ENCODE measurements around the gene TPRG1L.

TPRG1L gene

DNA sequence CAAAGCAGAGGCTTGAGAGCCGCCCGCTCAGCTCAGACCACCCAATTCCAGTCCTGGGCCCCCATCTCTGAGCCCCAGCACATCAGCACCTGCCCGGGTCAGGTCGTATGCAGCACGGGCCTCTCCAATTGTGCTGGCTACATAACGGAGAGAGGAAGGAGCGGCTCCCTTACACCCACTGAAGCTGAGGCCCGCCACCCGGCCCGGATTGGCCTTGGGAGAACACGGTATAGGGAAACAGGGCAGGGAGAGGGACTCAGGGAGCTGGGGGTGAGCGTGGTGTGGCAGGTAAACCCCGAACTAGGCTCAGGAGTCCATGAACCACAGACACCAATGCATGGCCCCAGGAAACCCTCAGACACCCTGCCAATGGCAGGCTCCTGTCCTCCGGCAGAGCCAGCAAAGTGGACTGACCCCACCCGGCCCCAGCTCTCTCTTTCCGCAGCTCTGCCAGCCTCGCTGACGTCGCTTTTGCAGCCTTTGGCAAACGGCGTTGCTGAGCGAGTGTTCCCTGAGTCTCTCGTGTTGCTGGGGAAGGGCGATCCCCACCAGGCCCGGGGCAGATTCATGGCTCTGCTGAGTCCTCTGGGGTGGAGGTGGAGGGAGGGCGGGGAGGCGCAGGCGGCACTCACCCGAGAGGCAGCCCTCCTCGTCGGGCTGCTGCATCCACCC is 30.0 kb upstream of the TPRG1L start:
- DNase-seq, result no peak

DNA sequence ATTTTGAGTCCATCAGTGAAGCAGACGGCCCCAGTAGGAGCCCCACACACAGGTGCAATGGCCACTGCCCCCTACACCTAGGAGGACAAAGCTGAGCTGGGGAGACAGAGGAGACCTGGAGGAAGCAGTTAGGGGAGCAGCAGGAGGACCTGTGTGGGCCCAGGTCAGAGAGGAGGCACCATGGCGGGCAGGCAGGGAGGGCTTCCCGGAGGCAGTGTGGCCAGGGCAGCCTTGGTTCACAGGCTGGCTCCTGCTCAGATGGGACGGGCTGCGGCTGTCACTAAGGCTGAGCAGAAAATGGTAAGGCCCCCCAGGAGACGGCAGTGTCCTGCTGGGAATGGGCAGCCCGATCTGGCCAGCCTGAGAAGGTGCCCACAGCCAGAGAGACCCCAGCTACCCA is 28.9 kb upstream of the TPRG1L start:
- DNase-seq, result no peak

DNA sequence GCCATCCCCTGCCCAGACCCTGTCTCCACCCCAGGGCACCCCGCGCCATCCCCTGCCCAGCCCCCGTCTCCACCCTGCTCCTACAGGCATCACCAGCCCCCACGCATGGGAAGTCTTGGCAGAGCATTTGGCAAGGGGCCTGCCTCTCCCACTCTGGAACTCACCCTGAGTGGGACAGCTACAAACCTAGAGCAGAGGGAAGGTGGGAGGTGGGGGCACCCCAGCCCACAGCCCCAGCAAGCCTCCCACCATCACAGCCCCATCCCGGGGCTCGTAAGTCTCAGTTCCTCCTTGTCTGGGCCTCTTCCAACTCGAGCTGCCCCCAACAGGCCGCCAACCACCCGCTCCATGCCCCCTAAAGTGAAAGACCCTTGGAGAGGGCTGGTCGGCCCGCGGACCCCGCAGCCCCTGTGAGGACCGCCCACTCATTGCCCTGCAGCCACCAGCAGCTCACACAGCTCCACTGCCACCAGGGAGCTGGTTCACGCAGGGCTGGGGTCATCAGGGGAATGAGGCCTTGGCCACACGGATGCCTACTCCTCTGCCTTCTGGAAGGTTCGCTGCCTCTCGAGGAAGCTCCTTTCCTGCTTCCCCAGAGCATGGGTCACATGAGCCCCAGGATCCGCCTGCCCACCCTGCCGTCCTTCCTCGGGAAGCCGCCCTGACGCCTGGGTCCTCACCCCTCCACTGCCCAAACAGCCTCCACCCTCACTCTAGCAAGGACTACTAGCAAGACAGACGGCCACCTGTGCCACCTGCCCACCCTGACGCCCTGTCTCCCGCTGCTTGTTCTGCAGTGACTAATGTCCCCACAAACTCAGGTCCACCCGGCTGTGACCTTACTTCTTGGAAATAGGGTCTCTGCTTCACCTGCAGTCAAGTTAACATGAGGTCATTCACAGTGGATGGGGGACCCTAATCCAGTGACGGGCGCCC is 27.9 kb upstream of the TPRG1L start:
- no peak for DNase-seq

DNA sequence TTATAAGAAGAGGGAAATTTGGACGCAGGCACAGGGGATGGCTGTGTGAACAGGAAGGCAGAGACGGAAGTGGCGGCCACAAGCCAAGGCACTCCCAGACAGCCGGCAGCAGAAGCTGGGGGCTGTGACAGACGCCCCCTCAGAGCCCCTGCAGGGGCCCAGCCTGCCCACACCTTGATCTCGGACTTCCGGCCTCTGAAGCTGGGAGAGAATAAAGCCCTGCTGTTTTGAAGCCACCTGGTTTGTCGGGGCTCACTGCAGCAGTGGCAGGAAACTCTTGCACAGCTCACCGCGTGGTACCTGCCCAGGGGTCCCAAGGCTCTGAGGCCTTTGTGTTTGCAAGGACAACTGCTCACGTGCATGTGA is 27.2 kb upstream of the TPRG1L start:
- DNase-seq, result no peak

DNA sequence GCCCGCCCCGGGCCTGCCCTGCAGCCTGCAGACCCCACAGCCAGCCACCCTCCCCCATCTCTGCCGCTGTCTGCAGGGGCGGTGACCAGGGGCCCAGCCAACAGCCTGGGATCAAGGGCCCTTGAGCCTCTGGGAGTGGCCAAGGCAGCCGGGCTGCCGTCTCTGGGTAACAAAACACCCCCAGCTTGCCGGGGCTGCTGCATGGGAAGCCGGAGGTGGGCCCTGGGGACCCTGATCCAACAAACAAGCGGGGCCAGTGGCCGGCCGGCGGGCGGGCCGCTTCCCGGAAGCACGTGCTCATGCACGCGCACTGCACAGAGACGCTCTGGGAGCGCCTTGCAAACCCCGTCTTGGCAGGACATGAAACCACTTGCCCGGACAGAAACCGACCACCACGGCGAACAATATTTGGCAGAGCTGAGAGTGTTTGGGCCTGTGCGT is 26.7 kb upstream of the TPRG1L start:
- no peak for DNase-seq

DNA sequence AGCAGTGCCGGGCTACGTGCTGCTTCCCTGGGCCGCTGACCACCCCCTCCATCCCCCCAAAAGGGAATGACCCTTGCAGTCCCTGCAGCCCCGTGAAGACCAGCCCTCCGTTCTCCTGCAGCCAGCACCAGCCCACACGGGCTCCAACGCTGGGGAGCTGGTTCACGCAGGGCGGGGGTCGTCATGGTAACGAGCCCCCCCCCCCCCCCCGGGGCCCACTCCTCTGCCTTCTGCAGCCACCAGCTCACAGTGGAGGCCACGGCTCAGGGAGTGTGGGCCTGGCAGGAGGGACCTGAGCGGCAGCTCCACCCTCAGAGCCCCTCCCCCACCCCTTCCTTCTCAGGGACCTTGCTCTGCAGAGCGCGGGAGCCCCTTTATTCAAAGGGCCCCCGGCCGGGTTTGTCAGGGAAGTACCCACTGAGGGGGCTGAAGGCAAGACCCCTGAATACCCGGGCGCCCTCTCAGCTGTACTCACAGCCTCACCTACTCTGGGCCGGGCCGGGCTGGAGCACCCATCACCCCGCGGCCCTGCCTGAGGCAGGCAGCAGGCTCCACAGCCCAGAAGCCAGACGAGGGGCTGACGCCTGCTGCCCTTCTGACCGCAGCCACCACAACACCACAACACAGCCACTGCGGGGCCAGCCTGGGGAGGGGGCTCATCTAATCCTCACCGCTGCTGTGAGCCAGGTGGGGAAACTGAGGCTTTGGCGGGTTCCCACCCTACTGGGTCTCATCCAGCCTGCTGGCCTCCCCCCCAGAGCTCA is 26.1 kb upstream of the TPRG1L start:
- no peak for DNase-seq

DNA sequence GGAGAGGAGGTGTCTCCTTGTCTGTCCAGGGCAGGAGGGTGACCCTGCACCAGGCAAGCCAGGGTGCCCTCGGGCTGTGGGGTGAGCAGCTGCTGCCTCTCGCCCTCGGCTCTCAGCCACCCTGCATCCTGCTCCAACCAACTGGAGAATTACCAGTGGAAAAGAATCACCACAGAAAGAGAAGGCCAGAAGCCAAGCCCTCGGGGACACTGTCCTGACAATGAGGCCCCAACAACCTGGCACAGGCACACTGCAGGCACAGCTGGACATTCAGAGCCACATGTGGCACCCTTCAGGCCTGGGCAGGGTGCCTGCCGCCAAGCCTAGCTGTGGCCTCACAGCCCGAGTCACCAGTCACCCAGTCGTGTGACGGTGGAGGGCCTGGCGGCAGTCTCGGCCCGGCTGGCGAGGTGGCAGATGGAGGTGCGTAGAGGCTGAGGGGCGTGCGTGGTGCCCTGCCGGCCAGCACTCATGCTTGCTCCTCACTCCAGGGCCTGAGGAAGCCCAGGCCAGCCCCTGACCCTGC is 25.5 kb upstream of the TPRG1L start:
- DNase-seq, result no peak

DNA sequence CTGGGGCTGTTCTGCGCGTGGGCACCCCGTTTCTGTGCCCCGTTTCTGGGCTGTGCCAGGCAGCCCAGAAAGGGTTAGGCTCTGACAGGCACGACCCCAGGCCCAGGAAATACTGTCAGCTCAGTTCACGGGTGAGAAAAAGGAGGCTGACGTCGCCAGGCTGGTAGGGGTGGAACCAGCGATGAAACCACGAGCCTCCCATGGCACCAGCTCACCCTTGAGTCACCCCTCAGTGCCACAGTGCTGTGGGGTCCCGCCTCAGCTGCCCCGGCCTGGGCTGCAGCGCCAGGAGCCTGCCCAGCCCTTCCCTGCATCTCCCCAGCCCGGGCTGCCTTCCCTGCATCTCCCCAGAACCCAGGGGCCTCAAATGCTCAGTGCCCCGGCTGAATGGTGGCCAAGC is 25.0 kb upstream of the TPRG1L start:
- DNase-seq, result no peak

DNA sequence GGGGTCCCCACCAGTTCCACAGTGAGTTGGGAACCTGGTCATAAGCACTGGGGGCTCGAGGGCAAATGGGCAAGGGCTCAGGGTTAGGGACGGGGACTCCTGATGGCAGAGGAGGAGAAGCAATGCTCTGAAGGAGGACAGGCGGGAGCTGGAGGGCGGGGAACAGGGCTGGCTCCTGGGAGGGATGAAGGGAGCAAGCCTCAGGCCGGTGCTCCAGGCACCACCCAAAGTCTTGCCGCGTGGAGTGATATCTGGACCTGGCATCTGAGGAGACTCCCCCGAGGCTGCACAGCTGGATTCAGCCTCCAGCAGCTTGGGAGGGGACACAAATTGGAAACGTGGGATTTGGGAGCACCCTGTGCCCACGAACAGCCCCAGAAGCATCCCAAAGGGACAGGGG is 24.5 kb upstream of the TPRG1L start:
- DNase-seq, result no peak

DNA sequence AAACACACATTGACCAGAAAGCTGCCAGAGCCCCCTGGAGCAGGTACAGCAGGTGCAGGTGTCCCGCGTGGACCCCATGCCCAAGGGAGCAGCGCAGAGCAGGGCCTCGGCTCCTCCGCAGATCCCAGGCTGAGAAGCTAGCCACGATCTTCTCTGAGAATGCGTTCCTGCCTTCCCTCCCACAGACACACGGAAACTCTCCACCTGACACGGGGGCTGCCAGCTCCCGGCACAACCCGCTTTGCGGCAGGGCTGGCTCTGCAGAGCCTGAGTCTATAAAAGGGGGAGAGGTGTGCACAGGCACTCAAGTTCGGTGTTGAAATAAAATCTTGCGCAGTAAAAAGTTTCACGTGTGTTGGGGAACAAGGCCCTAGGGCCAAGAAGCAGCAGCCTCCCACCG is 23.1 kb upstream of the TPRG1L start:
- no peak for DNase-seq

DNA sequence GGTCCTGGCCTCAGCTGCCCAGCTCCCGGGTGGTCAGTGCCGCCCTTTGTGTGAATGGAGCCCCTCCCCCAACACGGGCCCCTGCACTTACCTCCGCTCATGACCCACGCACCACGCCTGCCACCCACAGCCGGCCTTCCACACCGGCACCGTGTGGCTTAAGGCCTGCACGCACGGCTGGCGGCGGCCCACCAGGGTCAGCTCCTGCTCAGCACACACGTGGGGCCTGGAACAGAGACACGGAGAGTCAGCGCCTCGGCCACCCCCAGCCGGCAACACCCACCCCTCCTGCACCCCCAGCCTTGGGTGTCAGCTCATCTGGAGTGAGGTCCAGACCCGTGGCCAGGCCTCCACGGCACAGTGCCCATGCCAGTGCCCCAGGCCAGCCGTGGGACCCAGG is 22.4 kb upstream of the TPRG1L start:
- DNase-seq, result no peak

DNA sequence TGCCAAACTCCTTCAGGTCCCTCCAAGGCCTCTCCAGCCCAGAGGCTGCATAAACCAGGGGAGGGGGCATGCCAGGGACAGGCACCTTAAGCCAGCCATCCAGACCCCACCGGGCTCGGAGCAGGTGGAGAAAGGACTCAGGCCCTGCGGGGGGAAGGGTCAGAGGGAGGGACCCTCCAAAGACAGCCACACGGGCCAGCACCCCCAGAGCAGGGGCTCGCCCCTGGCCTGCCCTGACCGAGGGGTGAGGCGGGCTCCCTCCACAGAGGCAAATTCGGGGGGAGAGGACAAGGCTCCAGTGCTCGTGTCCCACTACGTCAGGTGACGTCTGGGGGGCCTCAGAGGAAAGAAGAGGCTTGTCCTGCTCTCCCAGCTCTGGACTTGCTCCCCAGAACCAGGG is 21.7 kb upstream of the TPRG1L start:
- no peak for DNase-seq

DNA sequence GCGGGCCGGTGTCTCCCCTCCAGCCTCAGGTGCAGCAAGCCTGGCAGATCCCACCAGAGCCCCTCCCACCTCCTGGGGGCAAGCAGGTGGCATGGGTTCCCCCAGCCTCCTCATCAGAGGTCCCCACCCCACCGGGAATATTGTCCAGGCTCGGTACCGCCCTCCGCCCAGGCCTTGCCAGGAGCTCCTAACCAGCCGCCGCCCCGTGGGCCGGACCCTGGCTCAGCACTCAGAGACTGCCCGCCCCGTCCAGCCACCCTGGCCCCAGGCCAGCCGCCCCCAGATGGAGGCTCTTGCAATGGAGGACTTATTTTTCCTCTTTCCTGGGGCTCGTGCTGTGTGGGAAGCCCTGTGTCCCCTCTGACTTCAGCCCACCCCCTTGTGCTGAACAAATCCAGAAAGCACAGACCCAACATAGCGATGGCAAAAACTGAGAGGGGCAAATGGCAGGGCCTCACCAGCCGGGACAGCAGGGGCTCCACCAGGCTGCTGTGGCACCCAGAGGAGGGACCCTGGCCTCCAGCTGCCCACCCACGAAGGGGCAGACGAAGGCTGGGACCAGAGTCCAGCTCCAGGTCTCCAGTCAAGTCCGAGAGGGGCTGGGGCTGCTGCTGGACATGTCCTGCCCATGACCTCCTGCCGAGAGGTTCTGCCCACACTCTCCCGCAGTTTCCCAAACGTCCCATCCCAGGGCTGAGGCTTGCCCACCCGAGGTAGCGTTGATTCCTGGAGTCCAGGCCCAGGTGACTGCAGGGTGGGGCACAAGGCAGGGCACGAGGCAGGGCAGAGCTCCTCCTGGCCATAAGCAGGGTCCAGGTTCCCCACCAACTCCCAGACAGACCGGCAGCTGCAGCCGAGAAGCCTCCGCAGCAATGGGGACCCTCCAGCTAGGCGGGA is 21.0 kb upstream of the TPRG1L start:
- no peak for DNase-seq

DNA sequence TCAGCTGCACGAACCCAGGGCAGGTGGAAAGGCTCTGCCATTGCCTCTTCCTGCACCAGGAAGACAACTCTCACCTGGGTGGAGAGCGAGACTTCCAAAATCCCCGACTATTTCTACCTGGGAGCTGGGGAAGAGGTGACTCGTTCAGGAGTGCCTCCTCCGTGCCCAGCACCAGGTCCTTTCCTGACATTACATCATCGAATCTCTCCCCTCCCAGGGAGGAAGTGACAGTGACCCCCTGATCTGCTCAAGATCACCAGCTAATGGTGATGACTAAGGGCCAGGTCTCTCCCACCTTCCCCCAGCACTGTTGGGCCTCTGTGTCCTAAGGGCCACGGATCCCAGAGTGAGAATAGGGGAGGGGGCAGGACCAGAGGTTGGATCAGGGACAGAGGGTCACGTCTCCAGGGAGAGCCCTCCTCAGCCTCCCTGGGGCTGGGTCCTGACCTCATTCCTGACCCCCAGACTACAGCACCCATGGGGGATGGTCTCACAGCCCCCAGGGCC is 20.3 kb upstream of the TPRG1L start:
- DNase-seq, result no peak

DNA sequence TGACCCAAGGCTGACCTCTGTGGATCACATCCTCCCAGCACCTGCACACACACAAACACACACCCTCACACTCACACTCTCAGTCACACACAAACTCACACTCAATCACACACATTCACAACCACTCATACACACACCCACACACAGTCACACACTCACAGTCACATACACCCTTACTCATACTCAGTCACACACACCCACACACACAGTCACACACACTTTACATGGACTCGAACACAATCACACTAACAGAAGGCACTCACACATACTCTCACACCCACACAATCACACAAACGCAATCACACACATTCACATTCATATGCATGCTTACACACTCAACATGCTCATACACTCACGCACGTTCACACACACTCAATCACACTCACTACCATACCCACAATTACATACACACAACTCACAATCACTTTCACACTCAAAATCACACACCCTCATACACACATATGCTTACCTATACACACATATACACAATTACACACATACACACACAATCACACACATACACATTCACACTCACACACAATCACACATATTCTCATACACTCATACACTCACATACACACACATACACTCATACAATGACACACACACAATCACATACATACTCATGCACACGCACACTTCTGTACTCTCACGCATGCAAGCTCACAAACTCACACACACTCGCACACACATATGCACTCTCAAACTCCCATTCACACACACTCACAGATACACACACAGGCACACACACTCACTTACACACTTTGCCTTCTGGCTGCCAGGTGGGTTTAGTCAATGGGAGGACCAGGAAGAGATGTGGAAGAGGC is 19.6 kb upstream of the TPRG1L start:
- no peak for DNase-seq

DNA sequence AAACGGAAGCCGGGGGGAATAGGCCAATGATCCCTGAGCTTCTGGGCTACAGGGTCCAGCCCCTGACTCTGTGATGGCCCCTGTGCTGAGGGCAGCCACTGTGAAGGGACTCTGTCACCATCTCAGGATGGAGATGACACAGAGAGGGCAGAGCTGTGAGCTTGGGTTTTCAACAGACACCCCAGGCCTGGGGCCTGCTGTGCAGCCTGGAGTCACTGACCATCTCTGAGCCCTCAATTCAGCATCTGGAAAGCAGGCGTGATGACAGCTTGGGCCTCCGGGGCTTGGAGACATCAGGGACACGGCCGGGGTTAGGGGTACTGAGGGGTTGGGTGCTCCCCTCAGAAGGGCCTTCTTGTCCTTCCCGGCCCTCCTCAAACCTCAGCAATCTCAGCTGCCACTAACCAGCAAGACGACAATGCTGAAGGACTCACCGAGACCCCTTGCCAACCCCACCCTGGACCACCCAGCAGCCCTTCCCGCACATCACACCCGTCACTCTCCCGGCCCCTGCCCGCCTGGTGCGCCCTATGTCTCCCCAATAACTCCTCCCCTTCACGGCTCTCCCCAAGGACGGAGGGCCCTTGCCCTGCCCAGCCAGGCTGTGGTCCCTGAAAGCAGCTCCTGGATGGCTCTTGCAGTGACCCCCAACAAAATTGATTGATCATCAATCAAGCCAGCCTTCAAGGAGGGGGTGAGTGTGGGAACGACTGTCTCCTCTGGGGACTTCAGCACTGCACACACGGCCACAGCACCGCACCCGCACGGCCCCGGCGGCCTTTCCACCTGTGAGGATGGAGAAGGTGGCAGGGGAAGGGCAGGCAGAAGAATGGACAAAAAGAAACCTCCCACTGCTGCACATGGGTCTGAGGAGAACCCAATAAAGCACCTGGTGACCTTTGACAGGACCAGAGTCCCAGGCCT is 17.8 kb upstream of the TPRG1L start:
- DNase-seq, result no peak

DNA sequence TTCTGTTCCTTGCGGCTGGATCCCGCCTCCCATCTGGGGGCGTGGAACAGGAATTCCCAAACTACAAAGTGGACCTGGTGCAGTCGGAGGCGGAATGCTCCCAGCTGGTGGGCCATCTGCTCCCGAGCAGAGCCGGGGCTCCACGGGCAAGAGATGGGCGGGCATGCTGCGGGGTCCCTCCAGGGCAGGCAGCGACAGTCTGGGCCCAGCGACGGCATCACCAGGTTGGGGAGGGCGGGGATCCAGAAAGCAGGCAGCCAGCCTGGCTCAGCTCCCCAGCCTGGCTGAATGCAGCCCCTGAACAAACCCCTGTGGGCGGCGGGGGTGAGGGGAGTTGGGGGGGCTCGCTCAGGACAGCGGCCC is 17.1 kb upstream of the TPRG1L start:
- no peak for DNase-seq

DNA sequence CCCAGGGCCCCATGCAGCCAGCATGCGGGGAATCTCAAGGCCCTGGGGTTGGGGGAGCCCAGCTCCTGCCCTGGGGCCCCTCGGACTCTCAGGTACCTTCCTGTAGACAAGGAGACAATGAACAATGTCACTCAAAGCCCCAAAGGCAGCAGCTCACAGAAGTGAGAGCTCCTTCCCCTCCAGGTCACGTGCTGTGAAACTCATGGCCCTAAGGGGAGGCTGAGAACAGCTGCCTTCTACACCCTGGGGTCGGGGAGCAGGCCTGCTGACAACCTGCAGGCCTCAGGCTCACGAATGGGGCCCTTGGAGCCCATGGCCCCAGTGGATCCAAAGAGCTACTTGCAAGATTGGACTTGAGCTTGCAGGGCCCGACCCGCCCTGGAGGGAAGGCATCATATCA is 16.7 kb upstream of the TPRG1L start:
- no peak for DNase-seq

DNA sequence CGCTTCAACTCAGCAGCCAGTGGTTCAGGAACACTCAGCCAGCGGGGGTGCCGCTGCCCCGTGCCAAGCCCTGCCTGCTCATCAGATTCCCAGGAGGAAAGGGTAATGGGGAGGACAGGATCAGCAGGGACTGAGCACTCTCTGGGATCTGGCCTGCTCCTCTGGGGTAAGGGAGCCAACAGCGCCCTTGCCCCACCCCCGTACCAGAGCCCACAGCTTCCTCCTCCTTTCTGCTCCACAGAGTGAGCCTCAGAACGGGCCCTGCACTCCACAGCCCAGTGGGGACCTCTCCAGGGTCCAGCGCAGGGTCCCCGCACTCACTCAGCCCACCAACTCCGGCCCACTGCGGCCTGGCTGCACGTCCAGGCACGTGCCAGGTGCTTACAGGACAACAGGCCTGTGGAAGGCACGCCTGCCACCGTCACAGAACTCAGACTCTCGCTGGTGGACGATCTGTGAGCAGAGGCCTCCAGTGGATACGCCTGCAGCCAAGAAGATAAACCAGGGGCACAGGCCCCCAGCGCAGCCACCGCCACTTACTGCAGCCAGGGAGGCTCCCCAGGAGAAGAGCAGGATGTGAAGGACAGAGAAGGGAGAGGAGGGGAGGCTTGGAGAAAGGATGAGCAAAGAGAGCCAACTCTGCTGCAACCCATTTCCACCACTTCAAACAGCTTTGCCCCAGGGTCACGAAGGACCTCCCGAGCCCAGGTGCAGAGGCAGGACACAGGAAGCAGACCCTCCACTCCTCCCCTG is 15.6 kb upstream of the TPRG1L start:
- no peak for DNase-seq

Data from activated effector memory CD4-positive, alpha-beta T cell treated with anti-CD3 and anti-CD28 coated beads, Interleukin-2, amount 50 U/mL, for 16 hours (primary cell).